ENCODE measurements around the gene ZNF385A. TPM values are rescaled to one million over a fixed set of nuclear protein-coding genes. Genes with fewer than 3 reads are reported as not detected.

The ZNF385A gene
- polyA plus RNA-seq, 1 experiment, result 0.96 TPM

DNA sequence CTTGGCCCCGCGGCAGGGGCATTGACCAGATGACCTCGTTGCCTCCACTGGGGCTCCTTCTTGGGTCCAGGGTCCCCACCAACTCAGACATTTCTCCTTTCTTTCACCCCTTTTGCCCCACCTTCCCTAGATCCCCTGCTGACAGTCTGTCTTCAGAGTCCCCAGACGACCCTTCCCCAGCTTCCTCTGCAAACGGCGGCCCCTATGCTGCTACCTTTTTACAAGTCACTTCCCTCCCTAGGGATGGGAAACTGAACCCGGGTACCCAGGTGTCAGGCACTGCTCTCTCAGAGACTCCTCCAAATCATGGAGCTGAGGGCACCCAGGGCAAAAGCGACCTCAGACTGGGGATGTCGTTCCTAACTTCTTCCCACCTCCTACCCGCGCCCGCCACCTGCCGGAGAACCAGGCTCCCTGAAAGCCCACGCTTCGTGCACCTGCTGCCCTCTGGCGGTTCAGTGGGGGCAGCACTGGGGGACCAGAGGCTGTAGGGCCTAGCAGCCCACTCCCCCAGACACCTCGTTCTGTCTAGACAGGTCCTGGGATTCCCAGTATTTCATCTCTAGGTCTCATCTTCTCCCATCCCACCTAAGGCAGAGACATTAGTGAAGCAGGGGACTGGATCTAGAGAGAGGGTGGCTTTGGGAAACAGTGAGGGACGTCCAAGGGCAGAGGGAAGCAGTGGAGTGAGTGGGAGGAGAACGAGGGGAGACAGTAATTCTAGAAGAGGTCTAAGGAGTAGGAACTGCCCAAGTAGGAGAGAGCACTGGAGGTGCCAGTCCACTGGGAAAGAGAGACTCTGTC is 4.9 kb downstream of the ZNF385A start:
- DNase-seq (ENCODE audit: low read depth), result no peak
- ChIA-PET POLR2A (no interaction called here), CTCF (interaction anchor here (0.6 to 5.5 kb wide), 67 partner anchors 8 to 573 kb away, joined by 3 to 72 read pairs (median 5); partner anchors contain the start of genes CBX5, COPZ1, HNRNPA1 and HOXC10)
- H3K4me3 ChIP-seq (ENCODE audit: low read depth, low read length), result peak overlapping the region; percentile 43
- no peaks in the 10 kb centered on the region for H3K36me3 ChIP-seq (ENCODE audit: control insufficient read depth, insufficient read depth, low read length)
- TF ChIP-seq, protein P1, sequence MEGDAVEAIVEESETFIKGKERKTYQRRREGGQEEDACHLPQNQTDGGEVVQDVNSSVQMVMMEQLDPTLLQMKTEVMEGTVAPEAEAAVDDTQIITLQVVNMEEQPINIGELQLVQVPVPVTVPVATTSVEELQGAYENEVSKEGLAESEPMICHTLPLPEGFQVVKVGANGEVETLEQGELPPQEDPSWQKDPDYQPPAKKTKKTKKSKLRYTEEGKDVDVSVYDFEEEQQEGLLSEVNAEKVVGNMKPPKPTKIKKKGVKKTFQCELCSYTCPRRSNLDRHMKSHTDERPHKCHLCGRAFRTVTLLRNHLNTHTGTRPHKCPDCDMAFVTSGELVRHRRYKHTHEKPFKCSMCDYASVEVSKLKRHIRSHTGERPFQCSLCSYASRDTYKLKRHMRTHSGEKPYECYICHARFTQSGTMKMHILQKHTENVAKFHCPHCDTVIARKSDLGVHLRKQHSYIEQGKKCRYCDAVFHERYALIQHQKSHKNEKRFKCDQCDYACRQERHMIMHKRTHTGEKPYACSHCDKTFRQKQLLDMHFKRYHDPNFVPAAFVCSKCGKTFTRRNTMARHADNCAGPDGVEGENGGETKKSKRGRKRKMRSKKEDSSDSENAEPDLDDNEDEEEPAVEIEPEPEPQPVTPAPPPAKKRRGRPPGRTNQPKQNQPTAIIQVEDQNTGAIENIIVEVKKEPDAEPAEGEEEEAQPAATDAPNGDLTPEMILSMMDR (IDR thresholded peaks at IDR 0.05; ENCODE audit: insufficient read depth, low read depth, low read length), result peak; percentile 100
- H3K27me3 ChIP-seq (ENCODE audit: control insufficient read depth, insufficient read depth, low read length), result no peaks in the 10 kb centered on the region

DNA sequence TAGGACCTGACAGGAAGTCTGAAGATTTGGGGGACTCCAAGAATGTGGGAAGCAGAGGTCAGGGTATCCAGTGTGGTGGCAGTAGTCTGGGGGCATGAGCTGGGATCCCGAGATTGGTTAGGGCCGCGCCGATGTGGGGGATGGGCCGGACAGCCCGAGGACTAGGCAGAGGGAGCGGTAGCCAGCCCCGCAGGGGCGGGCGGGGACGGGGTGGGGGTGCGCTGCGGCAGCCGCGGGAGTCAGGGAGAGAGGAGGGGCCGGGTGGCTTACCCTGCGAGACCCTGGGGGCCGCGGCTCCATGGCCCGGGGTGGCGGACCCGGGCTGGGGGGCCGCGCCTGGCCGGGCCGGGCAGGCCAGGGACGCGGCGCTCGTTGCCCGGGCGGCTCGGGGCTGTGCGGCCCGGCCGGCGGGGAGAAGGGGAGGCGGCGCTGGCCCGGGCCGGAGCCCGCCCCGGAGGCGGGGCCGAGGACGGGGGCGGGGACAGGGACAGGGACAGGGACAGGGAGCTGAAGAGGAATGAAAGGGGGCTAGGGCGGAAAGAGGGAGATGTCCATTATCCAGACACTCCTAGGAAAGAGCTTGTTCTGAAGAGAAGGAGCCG is 5.6 kb downstream of the ZNF385A start:
- H3K27me3 ChIP-seq (ENCODE audit: control insufficient read depth, insufficient read depth, low read length), result no peaks in the 10 kb centered on the region
- H3K36me3 ChIP-seq (ENCODE audit: control insufficient read depth, insufficient read depth, low read length), result no peaks in the 10 kb centered on the region
- ChIA-PET POLR2A (no interaction called here), CTCF (interaction anchor here (0.5 to 5.5 kb wide), 58 partner anchors 7 to 572 kb away, joined by 3 to 72 read pairs (median 5); partner anchors contain the start of genes COPZ1, HOXC10, HOXC8 and NFE2)
- TF ChIP-seq, protein P1 (IDR thresholded peaks at IDR 0.05; ENCODE audit: insufficient read depth, low read depth, low read length), result no peak
- H3K4me3 ChIP-seq (ENCODE audit: low read depth, low read length), result peak overlapping the region; percentile 43
- no peak for DNase-seq (ENCODE audit: low read depth)

DNA sequence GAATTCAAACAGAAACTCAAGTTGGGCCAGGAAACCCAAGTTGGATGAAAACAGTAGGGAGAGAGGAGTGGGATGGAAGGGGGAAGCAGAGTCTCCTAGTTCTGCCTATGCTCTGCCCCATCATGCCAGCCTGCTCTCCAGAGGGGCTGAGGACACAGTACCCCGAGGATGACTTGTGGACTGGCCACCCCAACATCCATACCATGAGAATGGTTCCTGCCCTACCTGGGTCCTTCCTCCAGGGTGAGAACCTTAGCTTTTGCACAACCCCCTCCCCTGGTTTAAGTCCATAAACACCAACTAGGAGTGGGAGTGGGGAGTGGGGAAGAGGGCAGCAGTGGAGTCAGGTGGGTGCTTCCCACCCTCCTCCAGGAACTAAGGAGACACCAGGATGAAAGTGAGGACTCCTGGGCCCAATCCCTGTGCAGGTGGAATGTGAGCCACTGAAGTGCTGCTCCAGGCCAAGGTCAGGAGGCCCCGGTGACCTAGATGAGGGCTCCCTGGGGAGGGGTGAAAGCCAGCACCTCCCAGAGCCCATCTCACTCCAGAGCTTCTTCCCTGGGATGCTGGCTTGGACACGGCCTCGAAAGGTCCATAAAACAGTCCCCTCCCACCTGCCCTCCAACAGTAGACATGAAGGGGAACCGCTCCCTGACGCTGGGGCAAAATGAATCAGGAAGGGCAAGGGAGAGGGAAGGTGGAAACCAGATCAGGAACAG is 6.6 kb downstream of the ZNF385A start:
- ChIA-PET CTCF (interaction anchor here (1.5 to 5.5 kb wide), 7 partner anchors 7 to 159 kb away, joined by 4 to 72 read pairs (median 26); no protein-coding TSS in a partner anchor), POLR2A (no interaction called here)
- DNase-seq (ENCODE audit: low read depth), result no peak
- H3K27me3 ChIP-seq (ENCODE audit: control insufficient read depth, insufficient read depth, low read length), result no peaks in the 10 kb centered on the region
- H3K4me3 ChIP-seq (ENCODE audit: low read depth, low read length), result no peak overlapping the region
- TF ChIP-seq, protein P1 (IDR thresholded peaks at IDR 0.05; ENCODE audit: insufficient read depth, low read depth, low read length), result no peak
- no peaks in the 10 kb centered on the region for H3K36me3 ChIP-seq (ENCODE audit: control insufficient read depth, insufficient read depth, low read length)

DNA sequence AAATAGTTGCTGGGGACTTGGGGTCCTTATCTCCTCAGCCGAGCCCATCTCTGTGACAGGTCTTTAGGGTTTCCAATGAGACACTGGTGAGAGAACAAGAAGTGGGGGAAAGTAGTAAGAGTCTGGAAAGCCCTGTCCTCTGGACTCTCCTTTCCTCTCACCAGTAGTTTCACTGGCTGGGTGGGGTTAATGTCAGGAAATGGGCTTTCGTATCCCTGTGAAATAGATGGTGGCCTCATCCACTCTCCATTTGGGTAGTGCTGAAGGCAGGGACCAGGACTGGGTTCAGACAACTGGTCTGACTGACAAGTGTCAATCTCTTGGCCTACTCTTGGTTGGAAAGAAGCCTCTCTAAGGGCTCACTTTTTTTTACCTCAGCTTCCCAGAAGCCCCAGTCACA is 7.5 kb downstream of the ZNF385A start:
- TF ChIP-seq, protein P1 (IDR thresholded peaks at IDR 0.05; ENCODE audit: insufficient read depth, low read depth, low read length), result no peak
- POLR2A ChIA-PET, result no interaction called here

More for the DNA sequence above, 7.5 kb downstream of the ZNF385A start:
- CTCF ChIA-PET, result interaction anchor here (1.3 to 4.1 kb wide), 3 partner anchors 15 to 60 kb away, joined by 3 to 53 read pairs (median 3); no protein-coding TSS in a partner anchor
- no peak overlapping the region for H3K4me3 ChIP-seq (ENCODE audit: low read depth, low read length)
- DNase-seq (ENCODE audit: low read depth), result no peak
- H3K27me3 ChIP-seq (ENCODE audit: control insufficient read depth, insufficient read depth, low read length), result no peaks in the 10 kb centered on the region
- H3K36me3 ChIP-seq (ENCODE audit: control insufficient read depth, insufficient read depth, low read length), result no peaks in the 10 kb centered on the region
